Measurements from ENCODE around the gene SLC18A2.

Gene SLC18A2

DNA sequence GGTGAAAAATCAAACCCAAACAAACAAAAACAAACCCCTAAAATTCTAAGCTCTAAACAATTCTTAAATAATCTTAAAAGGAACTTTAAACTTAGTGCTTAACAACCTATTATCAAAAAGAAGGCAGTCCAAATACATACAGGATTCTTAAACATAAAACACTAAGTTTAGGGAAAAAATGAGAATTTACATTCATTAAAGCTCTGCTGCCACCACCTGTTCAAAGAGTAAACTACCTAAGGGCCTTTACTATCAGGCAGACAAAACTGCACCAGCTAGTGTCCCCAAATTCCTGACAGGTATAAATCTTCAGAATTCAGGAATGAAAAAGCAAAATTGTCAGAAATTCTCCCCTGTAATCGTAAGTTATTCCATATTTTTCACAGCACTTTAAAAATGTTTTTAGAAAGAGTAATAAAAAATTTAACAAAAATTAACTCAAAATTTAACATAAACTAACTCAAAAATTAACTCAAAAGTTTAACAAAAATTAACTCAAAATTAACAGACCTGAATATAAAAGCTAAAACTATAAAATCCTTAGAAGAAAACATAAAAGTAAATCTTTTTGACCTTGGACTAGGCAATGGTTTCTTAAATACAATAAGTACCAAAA is 79.2 kb downstream of the SLC18A2 start:
- DNase-seq, result no peak

DNA sequence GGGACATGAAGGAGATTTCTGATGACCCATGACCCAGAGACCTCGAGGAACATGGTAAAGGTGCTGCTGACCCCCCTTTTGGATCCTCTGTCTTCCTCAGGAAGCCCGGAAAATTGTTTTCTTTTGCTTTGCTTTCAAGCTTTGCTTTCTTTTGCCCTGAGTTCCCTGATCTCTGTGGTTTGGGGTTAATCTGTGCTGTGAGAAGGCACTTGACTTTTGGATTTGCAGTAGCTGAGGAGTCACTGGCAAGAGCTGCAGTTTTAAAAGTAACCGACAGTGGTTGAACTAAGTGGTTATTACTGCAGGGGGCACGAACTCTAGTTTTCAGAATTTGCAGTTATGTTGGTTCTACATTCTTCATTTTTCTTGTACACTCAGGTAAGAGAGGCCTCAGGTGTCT is 81.3 kb downstream of the SLC18A2 start:
- DNase-seq, result no peak

DNA sequence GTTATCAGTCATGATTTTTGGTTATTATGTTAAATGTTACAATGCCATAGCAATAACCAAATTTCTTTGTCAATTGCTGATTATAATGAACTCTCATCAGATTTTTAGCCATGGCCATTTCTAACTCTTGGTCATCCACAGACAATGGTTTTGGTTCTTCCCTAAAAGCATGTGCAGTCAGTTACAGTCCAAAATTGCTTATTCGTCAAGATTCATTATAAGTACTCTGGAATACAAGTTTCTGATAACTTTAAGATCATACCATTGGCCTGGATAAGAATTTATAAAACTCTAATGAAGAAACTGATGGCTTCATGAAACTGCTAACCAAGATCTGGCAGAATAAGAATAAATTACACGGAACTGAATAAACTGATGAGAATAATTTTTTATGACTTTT is 83.5 kb downstream of the SLC18A2 start:
- no peak for DNase-seq

DNA sequence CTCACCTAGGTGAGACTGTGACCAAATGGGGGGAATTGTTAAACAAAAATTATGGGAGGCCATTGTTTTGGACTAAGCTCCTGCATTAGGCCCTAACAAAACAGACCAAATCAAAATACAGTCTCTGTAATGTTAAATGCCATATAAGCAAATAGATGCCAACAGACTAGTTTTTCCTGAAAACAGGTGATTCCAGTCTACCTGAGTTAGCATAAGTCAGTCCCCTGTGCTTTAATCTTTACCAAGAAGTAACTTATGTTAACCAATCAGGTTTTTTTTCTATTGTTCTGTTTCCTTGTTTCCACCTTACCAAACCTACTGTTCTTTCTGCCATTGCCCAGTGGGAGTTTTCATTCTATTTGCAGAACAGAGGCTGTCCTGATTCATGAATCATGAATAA is 86.3 kb downstream of the SLC18A2 start:
- DNase-seq, result no peak

Data from bone marrow (tissue), 2 donors.